Fibroblast of skin of right biceps (primary cell): ENCODE results near the gene KCNMB2.
A peak's percentile ranks its signal among the peaks of the same experiment; 100 is the strongest.

Experiments
- DNase-seq: peaks from one replicate; pipeline ENCODE4 v3.0.0-alpha.2; 2013

Gene KCNMB2

GRCh38 chr3:178765472-178765871 lies 229.2 kb downstream of the KCNMB2 start:
- DNase-seq, result no peak

DNA sequence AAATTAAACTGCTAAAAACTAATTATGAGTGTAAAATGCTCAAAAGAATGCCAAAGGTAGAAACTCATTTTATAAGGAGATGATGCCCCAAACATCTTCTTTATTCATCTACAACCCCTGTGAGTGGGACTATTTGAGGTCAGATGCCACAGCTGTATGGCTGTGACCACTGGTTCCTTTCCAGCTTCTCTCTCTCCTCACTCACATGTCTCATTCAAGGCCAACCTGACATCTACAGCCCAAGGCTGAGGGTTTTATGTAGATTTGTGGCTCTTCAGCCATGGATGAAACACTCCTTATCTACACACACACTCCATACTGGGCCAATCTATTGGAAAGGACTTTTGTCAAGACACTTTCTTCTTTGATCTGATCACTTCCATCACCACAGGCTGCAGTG lies 231.3 kb downstream of the KCNMB2 start:
- DNase-seq, result no peak

DNA sequence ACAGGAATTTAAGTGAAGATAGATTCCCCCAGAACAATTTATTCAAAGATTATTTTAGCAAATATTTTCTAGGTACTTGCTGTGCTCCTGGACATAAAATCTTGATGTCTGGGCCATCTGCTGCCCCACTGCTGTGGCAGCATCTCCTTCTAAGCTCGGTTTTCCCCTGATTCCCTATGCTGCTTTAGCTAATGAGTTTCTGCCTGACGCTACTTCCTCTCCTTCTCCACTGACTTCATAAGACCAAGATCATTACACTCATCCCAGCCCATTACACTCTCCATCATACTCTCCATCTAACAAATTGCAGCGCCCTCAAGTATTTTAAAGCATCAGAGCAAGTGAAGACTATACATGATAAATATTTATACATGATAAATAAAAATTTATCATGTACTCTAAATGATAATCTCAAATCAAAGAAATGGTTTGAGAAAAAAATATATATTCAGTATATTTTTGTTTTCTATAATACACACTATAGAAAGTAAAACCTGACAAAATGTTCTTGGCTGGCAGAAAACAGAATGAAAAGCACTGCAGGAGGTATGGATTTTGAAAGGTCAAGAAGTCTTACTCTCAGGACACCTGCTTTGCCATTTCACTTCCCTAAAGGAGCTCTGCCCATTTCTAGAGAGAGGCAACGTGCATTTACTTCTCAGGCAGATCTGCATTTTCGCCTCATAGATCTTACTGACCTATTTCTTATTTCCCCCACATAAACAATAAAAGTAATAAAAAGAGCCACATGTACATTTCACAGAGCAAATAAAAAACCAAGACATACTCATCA lies 232.0 kb downstream of the KCNMB2 start:
- DNase-seq, result no peak

DNA sequence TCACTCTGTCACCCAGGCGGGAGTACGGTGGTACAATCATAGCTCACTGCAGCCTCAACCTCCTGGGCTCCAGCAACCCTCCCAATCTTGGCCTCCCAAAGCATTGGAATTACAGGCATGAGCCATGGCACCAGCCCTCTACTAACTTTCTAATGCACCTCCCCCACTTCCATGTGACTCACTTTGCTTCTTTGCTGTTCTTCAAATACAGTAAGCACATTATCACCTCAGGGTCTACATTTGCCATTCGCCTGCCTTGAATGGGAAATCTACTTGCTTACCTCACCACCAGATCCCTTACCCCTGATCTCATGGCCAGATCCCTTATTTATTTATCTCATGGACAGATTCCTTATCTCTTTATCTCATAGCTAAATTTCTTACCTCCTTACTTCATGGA lies 235.3 kb downstream of the KCNMB2 start:
- DNase-seq, result peak; percentile 10

- DNase-seq, result no peak
Observed at GRCh38 chr3:178772746-178773145, 236.5 kb downstream of the KCNMB2 start.

- DNase-seq, result no peak
Observed at GRCh38 chr3:178773358-178773757, 237.1 kb downstream of the KCNMB2 start.

- peak; percentile 80 for DNase-seq
Observed at GRCh38 chr3:178777718-178778411, 241.6 kb downstream of the KCNMB2 start.

- DNase-seq, result no peak
Observed at GRCh38 chr3:178778589-178778988, 242.4 kb downstream of the KCNMB2 start.

DNA sequence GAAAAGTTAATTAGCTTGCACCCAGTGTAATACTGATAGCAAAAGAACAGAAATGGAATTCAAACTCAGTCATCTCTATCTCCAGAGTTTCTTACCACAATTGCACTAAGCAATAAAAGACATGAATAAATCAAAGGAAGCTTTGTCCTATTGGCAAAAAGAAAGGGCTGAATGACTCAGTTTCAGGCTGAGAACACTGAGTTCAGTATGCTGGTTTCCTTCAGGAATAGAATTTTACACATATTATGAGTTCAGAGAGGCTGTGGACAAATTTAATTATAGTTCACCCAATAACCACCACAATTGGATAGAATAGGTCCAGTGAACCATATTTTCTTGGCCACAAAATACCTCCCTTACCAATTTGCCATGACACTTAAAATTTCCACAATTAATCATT lies 249.7 kb downstream of the KCNMB2 start:
- peak; percentile 5 for DNase-seq

DNA sequence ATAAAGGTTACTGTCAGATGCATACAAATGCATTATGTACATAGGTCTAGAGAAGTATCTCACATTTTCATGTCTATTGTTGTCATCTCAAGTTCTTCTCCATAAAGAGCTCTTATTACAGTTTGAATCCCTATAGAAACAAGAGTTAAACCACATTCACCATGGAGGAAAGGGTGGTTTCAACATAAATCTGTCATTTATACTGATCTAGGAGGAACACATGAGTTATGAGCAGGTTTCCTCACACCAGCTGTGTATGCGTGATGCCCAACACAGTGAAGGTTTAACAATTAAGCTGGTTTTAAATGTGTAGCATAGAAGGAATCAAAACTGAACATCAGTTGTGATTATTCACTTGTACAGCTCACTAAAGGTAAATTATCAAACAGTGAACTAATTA lies 251.7 kb downstream of the KCNMB2 start:
- no peak for DNase-seq

DNA sequence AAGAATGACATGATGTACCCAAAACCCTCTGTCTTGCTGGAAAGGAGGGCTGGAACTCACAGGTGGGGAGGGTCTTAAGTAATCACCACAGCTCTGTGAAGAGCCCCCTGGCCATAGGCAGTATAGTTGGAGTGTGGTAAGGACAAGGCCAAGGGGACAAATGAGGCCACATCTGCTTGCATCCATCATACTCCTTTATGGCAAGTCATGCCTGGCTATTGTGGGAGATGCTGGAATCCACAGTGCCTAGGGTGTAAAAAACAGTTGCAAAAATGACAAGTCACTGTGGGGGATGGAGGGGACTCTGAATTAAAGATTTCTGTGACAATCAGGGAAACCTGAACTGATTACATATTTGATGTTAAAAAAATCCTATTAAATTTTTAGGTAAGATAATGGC lies 258.5 kb downstream of the KCNMB2 start:
- DNase-seq, result no peak

DNA sequence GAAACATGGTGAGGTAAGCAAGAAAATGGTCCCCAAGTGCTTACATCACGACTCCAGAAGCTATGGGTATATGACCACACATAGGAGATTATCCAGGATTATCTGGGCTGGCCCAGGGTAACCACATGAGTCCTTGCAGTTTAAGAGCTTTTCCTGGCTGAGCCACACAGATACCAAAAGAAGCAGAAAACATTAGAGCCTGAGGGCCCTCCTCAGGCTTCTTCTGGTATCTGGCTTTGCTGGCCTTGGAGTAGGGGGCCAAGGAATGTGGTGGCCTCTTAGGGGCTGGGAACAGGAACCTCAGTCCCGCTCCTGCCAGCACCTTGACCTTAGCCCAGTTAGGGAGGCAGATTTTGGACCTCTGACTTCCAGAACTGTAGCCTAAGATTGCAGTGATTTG lies 259.1 kb downstream of the KCNMB2 start:
- no peak for DNase-seq

GRCh38 chr3:178802259-178802658 lies 266.0 kb downstream of the KCNMB2 start:
- DNase-seq, result no peak

DNA sequence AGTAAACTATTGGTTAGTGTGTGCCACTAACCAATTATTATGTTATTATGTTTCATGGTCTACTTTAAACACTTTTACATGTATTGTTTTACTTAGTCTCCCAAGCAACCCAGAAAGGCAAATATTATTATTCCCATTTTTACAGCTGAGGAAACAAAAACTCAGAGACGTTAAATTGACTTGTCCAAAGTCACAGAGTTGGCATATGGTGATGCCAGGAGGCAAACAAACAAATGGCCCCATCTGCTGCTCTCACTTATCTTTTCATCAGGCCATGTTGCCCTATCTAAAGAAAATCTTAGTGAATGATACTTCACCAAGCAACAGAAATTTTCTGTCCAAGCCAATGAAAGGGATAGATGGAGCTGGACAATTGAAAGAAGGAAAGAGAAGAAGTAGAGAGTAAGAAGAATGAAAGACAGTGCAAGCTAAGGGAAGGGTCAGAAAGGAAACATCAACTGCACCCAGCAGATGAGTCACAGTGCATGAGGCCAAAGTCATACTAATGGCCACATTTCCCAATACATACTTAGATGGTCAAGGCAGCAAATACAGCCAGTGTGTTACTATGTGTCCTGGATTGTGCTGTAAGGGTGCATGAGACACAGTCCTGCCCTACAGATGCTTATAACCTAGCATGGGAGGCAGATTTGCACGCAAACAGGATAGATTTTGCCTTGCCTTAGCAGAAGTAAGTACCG lies 266.9 kb downstream of the KCNMB2 start:
- no peak for DNase-seq

DNA sequence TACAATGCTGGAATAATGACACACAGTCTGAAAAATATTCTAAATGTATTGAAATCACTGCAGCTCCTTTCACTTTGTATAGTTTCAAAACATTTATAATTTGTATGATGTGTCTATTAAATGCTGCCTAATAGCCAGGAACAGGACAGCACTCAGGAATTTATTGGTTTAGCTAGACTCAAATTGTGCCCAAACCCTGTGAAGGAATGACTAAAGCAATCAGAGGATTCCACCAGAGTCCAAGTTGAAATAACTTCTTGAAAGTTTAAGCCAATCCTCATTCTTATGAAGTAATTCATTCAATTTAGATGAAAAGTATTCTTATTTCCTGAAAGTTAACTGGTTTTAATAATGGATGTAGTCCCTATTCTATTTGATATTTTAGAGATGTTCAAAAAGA lies 268.4 kb downstream of the KCNMB2 start:
- no peak for DNase-seq

DNA sequence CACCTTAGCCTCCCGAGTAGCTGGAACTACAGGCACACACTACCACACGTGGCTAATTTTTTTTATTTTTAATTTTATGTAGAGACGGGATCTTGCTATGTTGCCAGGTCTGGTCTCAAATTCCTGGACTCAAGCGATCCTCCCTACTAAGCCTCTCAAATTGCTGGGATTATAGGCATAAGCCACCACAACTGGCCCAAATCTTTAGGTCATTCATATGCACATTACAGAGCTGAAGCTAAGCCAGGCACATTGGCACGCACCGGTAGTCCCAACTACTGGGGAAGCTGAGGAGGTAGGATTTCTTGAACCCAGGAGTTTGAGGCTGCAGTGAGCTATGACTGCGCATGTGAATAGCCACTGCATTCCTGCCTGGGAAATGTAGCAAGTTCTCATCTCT lies 269.5 kb downstream of the KCNMB2 start:
- no peak for DNase-seq

DNA sequence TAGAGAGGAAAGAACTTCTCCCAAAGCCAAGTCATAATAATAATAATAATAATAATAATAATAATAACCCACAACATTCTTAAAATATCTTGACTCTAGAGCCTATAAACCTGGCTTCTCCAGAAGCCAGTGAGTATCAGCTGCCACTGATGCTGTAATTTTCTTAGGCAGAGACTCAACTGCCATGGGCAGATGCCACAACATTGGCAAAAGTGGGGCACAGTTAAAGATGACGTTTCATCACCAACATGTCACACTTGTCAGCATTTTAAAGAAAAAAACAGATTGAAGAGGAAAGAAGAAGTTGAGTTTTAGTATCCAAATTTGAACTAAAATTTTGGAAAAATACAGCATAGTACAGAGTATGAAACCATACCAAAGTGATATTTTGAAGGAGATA lies 270.4 kb downstream of the KCNMB2 start:
- DNase-seq, result no peak

GRCh38 chr3:178807694-178808093 lies 271.5 kb downstream of the KCNMB2 start:
- DNase-seq, result no peak

DNA sequence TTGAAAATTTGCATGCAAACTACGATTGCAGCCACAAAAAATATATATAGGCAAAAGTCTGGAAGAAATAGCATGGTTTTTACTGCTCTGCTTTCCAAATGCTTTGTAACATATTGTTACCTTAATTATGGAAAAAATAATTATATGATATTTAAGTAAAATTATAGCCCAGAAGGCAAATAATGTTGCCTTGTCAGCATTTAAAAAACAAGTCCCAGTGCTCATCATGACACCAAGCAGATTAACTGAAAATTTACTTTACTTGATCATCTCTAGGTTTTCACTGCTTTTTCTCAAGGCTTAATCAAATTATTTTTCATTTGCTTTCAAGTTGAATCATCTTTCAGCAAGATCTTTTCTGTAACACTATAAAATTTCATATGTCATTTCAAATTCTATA lies 272.5 kb downstream of the KCNMB2 start:
- no peak for DNase-seq

GRCh38 chr3:178810181-178810580 lies 273.9 kb downstream of the KCNMB2 start:
- DNase-seq, result no peak

DNA sequence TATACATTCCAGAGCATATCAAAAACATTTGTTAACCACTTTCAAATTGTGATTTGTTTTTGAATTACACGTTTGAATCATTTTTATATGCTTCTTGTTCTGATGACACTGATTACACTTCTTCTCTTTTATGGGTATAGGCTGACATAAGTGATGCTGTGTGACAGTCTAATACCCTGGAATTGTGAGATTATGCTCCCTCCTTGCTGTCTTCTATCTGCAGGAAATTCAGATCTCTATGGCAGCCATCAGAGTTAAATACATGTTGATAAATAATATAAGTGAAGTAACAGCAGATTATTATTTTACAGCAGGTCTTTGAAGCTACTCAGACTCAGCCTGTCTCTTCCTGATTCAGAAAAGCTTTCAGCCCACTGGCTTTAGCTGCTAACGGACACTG lies 286.5 kb downstream of the KCNMB2 start:
- DNase-seq, result no peak

- no peak for DNase-seq
Observed at GRCh38 chr3:178823150-178823549, 286.9 kb downstream of the KCNMB2 start.

DNA sequence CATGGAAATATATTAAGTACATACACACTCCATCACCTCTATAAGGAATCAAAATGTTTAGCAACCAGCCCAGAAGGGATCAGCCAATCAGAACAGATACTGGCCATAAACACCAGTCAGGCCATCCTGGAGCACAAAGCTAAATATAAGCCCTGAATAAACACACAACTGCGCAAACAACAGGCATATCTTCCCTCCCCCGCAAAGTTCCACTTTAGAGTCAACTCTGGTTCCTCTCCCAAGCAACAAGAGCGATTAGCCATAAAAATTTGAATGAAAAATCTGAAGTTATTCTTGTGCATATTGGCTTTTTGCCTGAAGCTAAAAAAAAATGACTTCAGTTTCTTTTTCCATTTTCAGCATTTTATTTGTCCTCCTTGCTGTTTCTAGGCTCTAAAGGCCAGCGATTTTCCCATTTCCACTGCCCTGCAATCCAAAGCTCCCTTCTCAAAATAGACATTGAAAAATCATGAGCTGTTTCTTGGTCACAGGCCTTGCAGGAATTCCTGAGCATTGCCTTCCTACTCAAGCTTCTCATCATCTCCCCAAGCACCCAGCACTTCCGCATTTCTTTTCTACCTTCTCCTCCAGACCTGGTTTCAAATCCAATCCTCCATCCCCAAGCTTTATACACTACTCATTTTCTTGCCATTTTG lies 287.5 kb downstream of the KCNMB2 start:
- DNase-seq, result no peak
